HG03342 (cell line): ENCODE results near the gene VRK2.

ENCODE experiments used
- ATAC-seq: cut with Tn5 transposase; IDR thresholded peaks from one replicate; pipeline ENCODE4 v1.9.1; 2021; ENCODE audit warnings: mild to moderate bottlenecking, moderate library complexity; ENCODE audit not compliant: unreplicated experiment

The VRK2 gene

GRCh38 chr2:58046585-58047372 lies at the start of gene VRK2:
VRK2 (plus strand) TSS chr2:58046806; CDS start chr2:58048832, 2,026 bp downstream.
- ATAC-seq, result peak; percentile 87

DNA sequence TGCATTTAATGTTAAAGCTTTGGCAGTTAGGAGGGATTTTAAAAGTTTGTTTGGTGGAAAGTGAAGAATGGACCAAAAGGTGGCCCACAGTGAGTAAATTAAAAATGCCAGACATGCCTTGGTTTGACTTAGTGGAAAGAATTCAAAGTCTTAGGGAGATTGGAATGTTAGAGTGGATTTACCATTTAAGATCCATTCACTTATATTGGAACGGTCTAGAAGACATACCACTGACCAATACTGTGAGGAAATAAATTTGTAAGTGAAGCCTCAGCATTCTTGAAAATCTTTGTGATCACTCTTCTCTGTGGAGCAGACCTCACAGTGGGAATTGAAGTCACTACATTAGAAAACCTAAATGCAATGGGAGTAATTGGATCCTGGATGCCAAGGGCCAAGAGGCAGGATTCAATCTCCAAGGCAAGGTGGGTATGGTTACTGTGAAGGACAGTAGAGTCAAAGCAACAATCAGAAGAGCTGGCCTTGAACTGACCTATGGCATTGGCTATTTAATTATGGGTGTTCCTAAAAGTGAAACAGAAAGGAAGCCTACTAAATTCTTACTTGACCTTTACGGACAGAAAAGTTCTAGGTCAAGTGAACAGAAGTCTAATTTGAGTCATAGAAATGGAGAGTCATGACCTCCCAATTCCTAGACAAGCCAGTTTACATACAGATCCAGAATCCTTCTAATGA lies 40.2 kb upstream of the VRK2 start:
- peak; percentile 74 for ATAC-seq

GRCh38 chr2:58006952-58007284 lies 39.7 kb upstream of the VRK2 start:
- ATAC-seq, result no peak

DNA sequence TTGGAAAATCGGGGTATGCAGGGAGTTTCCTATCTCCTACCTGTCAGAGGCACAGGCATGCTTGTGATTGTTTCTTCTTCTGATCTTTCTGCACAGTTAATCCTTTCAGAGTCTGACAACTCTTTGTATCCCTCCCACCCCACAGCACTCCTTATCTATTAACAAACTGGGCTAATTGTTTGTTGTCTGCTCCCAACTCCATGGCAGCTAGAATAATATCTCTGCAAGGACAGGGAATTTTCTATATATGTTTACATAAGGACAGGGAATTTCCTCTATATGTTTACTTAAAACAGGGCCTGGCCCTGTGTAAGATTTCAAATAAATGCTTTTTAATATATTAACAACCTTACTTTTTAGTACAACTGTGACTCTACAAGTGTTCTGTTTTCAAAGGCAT lies 36.0 kb upstream of the VRK2 start:
- ATAC-seq, result no peak

- peak; percentile 68 for ATAC-seq
Observed at GRCh38 chr2:58019229-58019628, 27.4 kb upstream of the VRK2 start.

DNA sequence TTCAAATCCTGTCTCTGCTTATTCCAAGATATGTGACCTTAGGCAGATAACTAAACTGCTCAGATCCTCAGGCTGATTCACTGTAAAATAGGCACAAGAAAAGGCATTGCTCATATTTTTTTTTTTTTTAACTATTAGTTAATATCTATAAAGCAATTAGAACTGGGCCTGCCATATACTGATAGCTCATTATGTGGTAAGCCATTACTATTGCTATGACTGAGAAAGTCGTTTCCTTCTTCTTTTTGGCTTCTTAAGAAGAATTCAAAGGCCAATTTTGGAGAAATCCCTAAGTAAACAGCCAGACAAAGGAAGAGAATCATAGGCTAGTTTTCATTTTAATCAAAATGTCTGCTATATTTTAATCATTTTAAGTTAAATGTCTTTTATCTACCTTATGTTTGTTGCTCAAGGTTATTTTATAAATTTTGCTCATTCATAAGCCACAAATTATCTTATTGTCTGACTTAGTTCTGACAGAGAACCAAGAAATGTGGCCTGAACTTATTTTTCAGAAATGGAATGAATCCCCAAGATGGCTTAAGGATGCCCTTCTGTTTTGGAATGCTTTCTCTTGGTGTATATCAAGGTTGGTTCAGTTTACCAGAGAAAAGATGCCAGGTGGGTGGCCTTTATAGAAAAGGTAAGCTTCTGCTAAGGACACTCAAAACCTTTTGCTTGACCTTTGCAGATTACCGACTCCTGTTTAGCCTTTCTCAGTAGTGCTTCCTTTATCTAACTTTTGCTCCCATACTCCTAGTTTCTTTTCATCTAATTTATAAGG lies 21.3 kb upstream of the VRK2 start:
- no peak for ATAC-seq

- no peak for ATAC-seq
Observed at GRCh38 chr2:58027029-58027428, 19.6 kb upstream of the VRK2 start.

- ATAC-seq, result no peak
Observed at GRCh38 chr2:58030771-58031170, 15.8 kb upstream of the VRK2 start.

DNA sequence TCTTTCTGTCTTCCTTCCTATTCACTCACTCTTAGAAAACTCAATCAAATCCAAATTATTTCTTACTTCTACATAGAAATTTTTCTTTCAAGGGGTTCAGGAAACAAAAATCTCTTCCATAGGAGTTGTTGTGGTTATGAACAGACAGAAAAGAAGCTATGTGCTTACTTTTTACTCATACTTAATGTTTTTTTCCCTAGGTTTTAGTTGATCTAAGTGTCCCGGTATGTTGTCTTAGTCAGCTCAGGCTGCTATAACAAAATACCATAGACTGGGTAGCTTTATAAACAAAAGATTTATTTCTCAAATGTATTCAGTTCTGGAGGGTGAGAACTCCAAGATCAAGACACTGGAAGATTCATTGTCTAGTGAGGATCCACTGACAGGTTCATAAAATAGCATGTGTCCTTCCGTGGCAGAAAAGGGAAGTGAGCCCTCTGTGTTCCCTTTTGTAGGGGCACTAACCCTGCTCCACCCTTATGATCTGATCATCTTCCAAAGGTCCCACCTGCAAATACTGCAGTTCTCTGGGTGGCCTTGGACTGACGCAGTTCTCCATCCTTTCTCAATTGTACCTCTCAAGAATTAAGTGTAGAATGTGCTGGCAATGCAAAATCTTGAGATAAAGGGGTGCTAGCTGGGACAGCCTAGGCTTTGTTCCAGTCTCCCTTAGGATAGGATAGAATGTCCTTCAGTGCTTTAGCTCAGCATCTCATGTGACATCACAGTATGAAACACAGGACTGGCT lies 14.4 kb upstream of the VRK2 start:
- peak; percentile 79 for ATAC-seq

GRCh38 chr2:58032764-58033080 lies 13.9 kb upstream of the VRK2 start:
- ATAC-seq, result no peak

- no peak for ATAC-seq
Observed at GRCh38 chr2:58033530-58033929, 13.1 kb upstream of the VRK2 start.

- peak; percentile 69 for ATAC-seq
Observed at GRCh38 chr2:58035352-58035751, 11.3 kb upstream of the VRK2 start.

- ATAC-seq, result peak; percentile 83
Observed at GRCh38 chr2:58039170-58039611, 7.4 kb upstream of the VRK2 start.

- ATAC-seq, result no peak
Observed at GRCh38 chr2:58042486-58042970, 4.1 kb upstream of the VRK2 start.

DNA sequence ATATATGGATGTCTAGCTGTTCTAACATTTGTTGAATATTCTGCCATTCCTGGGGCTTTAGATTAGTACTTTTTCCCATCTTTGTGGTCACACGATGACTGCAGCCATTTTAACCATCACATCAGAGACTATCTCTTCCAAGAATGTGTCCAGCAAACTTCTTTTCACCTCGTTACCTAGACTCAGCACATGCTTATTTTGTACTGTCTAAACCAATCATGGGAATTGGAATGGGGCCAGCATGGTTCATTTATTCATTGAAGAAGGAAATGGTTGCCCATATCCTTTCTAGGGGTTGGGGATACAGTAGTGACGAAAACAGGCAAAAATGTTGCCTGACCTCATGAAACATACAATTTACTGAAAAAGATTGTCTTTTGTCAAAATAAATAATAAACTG lies 2.5 kb upstream of the VRK2 start:
- ATAC-seq, result no peak

GRCh38 chr2:58045580-58046334 lies 849 bp upstream of the VRK2 start:
- no peak for ATAC-seq

DNA sequence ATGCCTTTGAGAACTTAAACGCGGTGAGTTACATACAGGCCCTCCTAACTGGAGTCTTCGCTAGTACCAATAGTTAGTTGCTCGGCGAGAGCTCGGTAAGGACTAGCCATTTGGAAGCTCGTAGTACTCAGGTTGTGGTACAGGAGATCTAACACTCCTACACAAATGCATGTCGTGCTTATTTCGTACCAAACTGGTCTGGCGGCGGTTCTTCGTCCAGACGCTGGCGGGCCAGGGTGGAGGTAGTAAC lies 346 bp upstream of the VRK2 start:
- no peak for ATAC-seq

DNA sequence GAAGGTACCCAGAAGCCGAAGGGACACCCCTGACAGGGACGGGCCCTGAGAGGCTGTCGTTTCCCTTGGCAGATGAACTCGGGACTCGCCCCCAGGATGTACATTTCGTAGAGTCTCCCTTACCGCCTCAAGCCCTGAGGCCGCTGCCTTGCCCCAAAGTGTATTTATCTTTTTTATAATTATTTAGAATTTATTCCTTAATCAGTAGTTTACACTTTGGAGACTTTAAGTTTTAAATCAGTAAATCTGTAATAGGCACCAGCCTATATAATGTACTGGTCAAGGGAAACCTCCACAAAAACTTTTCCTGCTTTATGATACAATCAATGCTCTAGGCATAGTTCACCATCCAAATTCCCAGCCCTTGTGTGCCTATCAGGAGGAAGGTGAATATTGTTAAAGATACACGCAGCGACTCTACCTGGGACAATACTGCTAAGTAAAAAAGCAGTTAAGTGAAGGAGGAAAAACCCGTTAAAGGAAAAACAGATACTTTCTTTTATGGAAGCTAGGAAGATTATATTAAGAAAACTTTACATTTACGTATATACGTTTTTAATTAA lies 848 bp downstream of the VRK2 start:
- ATAC-seq, result peak; percentile 37

- no peak for ATAC-seq
Observed at GRCh38 chr2:58047961-58048360, 1.4 kb downstream of the VRK2 start.

GRCh38 chr2:58051445-58051844 lies 4.8 kb downstream of the VRK2 start:
- ATAC-seq, result no peak
